ENCODE results near the gene HSPB6. TPM values are rescaled to one million over a fixed set of nuclear protein-coding genes. Genes with fewer than 3 reads are reported as not detected.

The HSPB6 gene
- total RNA-seq, 1 experiment from 2014 or later, result 0.93 TPM

GRCh38 chr19:35733180-35734125, 23.4 kb downstream of the HSPB6 start:
- TF ChIP-seq REST (IDR thresholded peaks at IDR 0.05; ENCODE audit: low read depth) (no peak), EZH2phosphoT487 (IDR thresholded peaks at IDR 0.05; ENCODE audit: borderline replicate concordance) (no peak), ATF3 (IDR thresholded peaks at IDR 0.05) (no peak), SP1 (IDR thresholded peaks at IDR 0.05; ENCODE audit: low read depth) (no peak), MAX (IDR thresholded peaks at IDR 0.05) (no peak), SIN3A (IDR thresholded peaks at IDR 0.05; ENCODE audit: low read depth) (no peak), CBX3 (IDR thresholded peaks at IDR 0.05; ENCODE audit: low read depth) (no peak), ZBTB33 (IDR thresholded peaks at IDR 0.05; ENCODE audit: extremely low read depth, insufficient replicate concordance, low read length) (no peak), SRF (IDR thresholded peaks at IDR 0.05; ENCODE audit: low read depth) (no peak), YY1 (IDR thresholded peaks at IDR 0.05; ENCODE audit: extremely low read depth, insufficient replicate concordance, low read depth, low read length) (no peak), ZFX (IDR thresholded peaks at IDR 0.05) (no peak), ZNF274 (IDR thresholded peaks at IDR 0.05; ENCODE audit: low read depth, low read length) (no peak), ELF1 (IDR thresholded peaks at IDR 0.05; ENCODE audit: borderline replicate concordance, low read depth) (no peak), POLR2AphosphoS5 (IDR thresholded peaks at IDR 0.05; ENCODE audit: low read depth, low read length) (no peak), EZH2 (IDR thresholded peaks at IDR 0.05) (no peak), RAD21 (IDR thresholded peaks at IDR 0.05; ENCODE audit: low read depth) (no peak)

More at GRCh38 chr19:35733180-35734125, 23.4 kb downstream of the HSPB6 start:
- DNase-seq (ENCODE audit: low read depth, low spot score) (no peak), ATAC-seq (no peak)
- H3K79me2 ChIP-seq (ENCODE audit: insufficient read depth, low read length), result no peaks in the 10 kb centered on the region
- no peaks in the 10 kb centered on the region for H3K9me2 ChIP-seq (ENCODE audit: insufficient read depth)
- peaks cover 46 to 54% of the 10 kb centered on the region in 2 experiments; a peak in 3 of 4 replicates for H3K36me3 ChIP-seq (ENCODE audit: control insufficient read depth in 1 of 2, insufficient read depth in 2 of 2, low read length in 2 of 2)
- H3K9me3 ChIP-seq (ENCODE audit: control insufficient read depth in 1 of 2, insufficient read depth in 1 of 2, low read depth in 1 of 2, low read length in 2 of 2), result no peaks in the 10 kb centered on the region
- POLR2A ChIA-PET, result no interaction called here
- no peak overlapping the region for H2AFZ ChIP-seq (ENCODE audit: low read depth, low read length, poor library complexity, severe bottlenecking)
- no peaks in the 10 kb centered on the region for H3K4me1 ChIP-seq (ENCODE audit: control insufficient read depth in 1 of 2, insufficient read depth in 2 of 2, low read length in 2 of 2)
- CTCF ChIA-PET, result no interaction called here
- no peak overlapping the region for H3K4me2 ChIP-seq (ENCODE audit: low read length)
- RAD21 ChIA-PET (ENCODE audit: low non-redundant PET in 1 of 2, low total read pairs in 2 of 2, uncharacterized antibody in 2 of 2, unreplicated experiment in 2 of 2), result no interaction called here
- H3K27me3 ChIP-seq (ENCODE audit: insufficient read depth, low read length), result no peaks in the 10 kb centered on the region
- H3K9ac ChIP-seq (ENCODE audit: low read length), result no peak overlapping the region
- H3K4me3 ChIP-seq (replicated peaks in 1 of 2; ENCODE audit: low read depth in 1 of 2, low read length in 2 of 2), result no peak overlapping the region
- H3K27ac ChIP-seq (ENCODE audit: low read depth, low read length), result no peak overlapping the region
- no TSS peak for BruUV-seq (replicated peaks)
- intact Hi-C loops (cut with micrococcal nuclease), result no loop called here
- no peaks in the 10 kb centered on the region for H4K20me1 ChIP-seq (ENCODE audit: insufficient read depth)
